SK-N-SH (cell line): Measurements from ENCODE around the gene POLR3B.

Experiments used
- EZH2phosphoT487 ChIP-seq: fragments of 200-600 bp; sonication (generic); IDR thresholded peaks from 2 replicates; pipeline ENCODE4 v1.6.1; 2017; ENCODE audit warnings: low read depth, mixed run types, mild to moderate bottlenecking, antibody characterized with exemption, moderate library complexity, borderline replicate concordance
- POLR2AphosphoS5 ChIP-seq: IDR thresholded peaks from 2 replicates; pipeline ENCODE4 v1.6.1; 2012; ENCODE audit warnings: low read depth, low read length

DNA sequence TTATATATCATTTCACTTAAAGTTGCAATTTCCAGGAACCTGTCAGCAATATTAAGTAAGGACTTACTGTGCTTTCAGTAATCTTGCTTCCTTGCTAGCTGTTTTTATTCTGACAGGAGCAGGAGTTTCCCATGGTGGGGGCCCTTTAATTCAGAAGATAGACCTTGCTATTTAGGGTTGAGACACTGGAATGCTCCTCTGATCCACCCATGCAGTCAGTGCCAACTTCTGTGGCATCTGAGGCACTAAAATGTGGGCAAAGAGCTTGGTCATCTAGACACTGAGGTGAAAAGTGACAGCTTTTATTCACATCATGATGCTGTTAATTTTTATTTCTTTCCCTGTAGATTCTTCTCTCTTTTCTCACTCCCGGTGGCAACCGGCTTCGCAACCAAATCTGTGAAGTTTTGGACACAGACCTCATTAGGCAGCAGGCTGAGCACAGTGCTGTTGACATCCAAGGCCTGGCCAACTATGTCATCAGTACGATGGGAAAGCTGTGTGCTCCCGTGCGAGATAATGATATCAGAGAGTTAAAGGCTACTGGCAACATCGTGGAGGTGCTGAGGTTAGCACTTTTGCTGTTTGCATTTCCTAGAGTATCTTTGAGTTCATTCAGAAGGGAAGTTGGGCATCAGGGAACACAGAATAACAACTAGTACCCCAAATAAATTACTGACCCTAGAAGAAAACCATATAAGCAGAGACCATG lies 36.3 kb upstream of the POLR3B start:
- TF ChIP-seq EZH2phosphoT487 = no peak
- no peak for TF ChIP-seq POLR2AphosphoS5
